ENCODE measurements around the gene NEK2. TPM values are rescaled to one million over a fixed set of nuclear protein-coding genes. Genes with fewer than 3 reads are reported as not detected.

NEK2 gene
- total RNA-seq, 1 donor from 2014 or later, result 0.26 TPM

DNA sequence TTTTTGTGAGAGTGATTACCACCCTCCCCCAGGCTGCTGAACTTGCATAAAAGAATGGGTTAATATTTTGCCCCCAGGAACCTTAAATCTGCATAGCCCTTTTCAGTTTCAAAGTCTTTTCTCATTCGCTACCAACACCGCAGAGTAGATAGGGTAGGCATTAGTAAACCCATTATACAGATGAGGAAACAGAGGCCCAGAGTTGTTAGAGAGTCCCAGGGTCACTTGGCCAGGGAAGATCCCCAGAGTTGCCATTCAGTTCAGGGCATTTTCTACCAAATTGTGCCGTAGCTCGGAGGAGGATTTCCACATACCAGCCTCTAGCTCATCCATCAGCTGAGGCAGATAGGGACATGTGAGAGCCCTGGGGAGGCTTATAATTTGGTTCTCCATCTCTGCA lies 40.5 kb downstream of the NEK2 start:
- no peak overlapping the region for H3K4me3 ChIP-seq (ENCODE audit: low read depth, low read length)
- TF ChIP-seq, protein P1, sequence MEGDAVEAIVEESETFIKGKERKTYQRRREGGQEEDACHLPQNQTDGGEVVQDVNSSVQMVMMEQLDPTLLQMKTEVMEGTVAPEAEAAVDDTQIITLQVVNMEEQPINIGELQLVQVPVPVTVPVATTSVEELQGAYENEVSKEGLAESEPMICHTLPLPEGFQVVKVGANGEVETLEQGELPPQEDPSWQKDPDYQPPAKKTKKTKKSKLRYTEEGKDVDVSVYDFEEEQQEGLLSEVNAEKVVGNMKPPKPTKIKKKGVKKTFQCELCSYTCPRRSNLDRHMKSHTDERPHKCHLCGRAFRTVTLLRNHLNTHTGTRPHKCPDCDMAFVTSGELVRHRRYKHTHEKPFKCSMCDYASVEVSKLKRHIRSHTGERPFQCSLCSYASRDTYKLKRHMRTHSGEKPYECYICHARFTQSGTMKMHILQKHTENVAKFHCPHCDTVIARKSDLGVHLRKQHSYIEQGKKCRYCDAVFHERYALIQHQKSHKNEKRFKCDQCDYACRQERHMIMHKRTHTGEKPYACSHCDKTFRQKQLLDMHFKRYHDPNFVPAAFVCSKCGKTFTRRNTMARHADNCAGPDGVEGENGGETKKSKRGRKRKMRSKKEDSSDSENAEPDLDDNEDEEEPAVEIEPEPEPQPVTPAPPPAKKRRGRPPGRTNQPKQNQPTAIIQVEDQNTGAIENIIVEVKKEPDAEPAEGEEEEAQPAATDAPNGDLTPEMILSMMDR (IDR thresholded peaks at IDR 0.05; ENCODE audit: insufficient read depth, low read length, severe bottlenecking), result no peak
- no peaks in the 10 kb centered on the region for H3K27me3 ChIP-seq (ENCODE audit: control insufficient read depth, insufficient read depth, low read length)
- FAIRE-seq (no peak), DNase-seq (ENCODE audit: low read depth) (no peak)
- no peaks in the 10 kb centered on the region for H3K36me3 ChIP-seq (ENCODE audit: control insufficient read depth, insufficient read depth, low read length)

DNA sequence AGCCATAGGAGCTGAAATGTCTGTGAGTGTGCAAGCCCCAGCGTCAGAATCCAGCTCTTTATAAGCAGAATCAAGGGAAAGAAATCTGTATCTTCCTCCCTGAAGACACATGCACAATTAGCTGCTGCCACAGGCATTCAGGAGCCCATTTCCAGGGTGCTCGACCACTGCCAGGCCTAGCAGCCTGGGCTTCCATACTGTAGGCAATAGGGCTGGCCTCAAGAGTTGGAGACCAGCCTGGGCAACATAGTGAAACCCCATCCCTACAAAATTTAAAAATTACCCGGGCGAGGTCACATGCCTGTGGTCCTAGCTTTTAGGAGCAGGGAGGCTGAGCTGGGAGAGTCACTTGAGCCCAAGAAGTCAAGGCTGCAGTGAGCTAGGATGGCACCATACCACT lies 41.0 kb downstream of the NEK2 start:
- TF ChIP-seq, protein P1 (IDR thresholded peaks at IDR 0.05; ENCODE audit: insufficient read depth, low read length, severe bottlenecking), result no peak
- Histone ChIP-seq H3K4me3 (ENCODE audit: low read depth, low read length) (no peak overlapping the region), H3K36me3 (ENCODE audit: control insufficient read depth, insufficient read depth, low read length) (no peaks in the 10 kb centered on the region), H3K27me3 (ENCODE audit: control insufficient read depth, insufficient read depth, low read length) (no peaks in the 10 kb centered on the region)
- DNase-seq (ENCODE audit: low read depth), result no peak
- FAIRE-seq, result no peak

DNA sequence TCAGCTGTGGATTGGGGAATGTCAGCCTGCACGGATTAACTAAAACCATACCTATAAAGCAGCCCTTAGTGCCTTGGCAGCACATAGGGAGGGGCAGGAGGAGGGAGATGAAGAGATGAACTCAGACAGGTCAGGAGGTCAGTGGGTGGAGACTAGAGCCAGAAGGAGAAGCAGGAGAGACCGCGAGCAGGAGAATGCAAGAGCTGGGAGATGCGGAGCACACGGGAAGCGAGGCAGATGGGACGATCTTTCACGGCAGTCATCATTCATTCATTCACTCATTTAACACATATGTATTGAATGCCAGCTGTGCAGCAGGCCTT lies 41.9 kb downstream of the NEK2 start:
- no peak for FAIRE-seq
- H3K4me3 ChIP-seq (ENCODE audit: low read depth, low read length), result no peak overlapping the region
- no peak for DNase-seq (ENCODE audit: low read depth)
- no peaks in the 10 kb centered on the region for H3K36me3 ChIP-seq (ENCODE audit: control insufficient read depth, insufficient read depth, low read length)
- TF ChIP-seq, protein P1 (IDR thresholded peaks at IDR 0.05; ENCODE audit: insufficient read depth, low read length, severe bottlenecking), result no peak
- H3K27me3 ChIP-seq (ENCODE audit: control insufficient read depth, insufficient read depth, low read length), result no peaks in the 10 kb centered on the region

DNA sequence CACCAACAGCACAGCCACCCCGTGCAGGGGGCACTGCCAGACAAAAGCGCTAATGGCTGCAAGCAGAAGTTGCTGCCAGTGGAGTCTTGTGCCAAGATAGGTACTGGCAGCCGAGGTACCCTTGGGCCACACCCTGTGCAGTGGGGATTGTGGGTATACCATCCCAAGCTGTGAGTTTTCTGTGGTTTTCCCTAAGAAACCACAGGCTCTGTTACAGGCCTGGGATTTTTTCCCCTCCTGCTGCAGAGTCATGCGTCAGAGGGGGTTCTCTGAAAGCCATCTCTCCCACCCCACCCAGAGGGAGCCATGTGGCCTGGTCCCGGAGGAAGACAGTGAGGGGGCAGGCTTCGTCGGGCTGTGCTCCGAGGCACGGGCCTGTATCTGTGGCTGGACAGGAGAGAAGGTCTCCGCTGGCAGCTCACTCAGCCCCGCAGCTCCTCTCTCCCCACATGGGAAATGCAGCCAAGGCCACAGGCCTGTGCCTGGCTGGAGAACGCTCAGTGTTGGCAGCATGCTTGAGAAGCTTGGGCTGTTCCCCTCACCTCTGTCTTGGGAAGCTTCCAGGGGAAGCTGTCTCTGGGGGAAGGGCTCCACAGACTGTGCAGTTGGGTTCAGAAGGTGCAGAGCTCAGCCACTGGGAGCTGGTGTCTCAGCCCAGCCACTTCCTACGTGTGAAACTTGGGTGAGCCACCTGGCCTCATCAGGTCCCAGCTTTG lies 42.5 kb downstream of the NEK2 start:
- no peaks in the 10 kb centered on the region for H3K36me3 ChIP-seq (ENCODE audit: control insufficient read depth, insufficient read depth, low read length)
- H3K4me3 ChIP-seq (ENCODE audit: low read depth, low read length), result no peak overlapping the region
- no peaks in the 10 kb centered on the region for H3K27me3 ChIP-seq (ENCODE audit: control insufficient read depth, insufficient read depth, low read length)
- TF ChIP-seq, protein P1 (IDR thresholded peaks at IDR 0.05; ENCODE audit: insufficient read depth, low read length, severe bottlenecking), result no peak
- FAIRE-seq, result no peak
- peak; percentile 34 for DNase-seq (ENCODE audit: low read depth)

DNA sequence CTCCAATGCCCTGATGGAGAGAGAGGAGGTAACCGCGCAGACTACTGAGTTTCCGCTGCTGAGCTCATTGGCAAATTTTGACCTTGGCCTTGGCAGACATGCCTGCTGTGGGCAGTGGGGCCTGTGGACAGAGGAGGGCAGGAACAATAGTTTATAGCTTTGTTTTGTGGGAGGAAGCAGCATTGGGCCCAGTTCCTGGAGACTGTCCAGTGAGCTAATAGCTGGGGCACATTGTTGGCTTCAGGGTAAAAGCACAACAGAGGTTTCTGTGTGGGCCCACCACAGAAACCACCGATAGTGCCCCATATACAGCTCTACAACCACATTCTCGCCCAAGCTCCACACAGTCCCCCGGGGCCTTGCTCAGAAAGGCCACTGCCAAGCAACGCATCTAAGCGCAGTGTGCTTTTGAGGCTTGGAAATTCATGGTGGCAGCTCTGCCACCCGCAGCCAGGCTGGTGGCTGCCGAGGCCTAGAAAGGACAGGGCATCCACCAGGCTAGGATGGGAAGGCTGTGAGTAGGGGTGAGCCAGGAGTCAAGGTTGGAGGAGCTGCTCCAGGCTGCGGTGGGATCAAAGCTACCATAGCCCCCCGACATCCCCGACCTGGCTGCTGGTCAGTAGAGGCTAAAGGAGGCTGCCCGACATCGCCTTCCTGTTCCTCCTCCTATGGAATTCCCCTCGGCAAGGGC lies 43.2 kb downstream of the NEK2 start:
- FAIRE-seq, result no peak
- no peak for DNase-seq (ENCODE audit: low read depth)
- TF ChIP-seq, protein P1 (IDR thresholded peaks at IDR 0.05; ENCODE audit: insufficient read depth, low read length, severe bottlenecking), result no peak
- no peaks in the 10 kb centered on the region for H3K36me3 ChIP-seq (ENCODE audit: control insufficient read depth, insufficient read depth, low read length)
- H3K27me3 ChIP-seq (ENCODE audit: control insufficient read depth, insufficient read depth, low read length), result no peaks in the 10 kb centered on the region
- no peak overlapping the region for H3K4me3 ChIP-seq (ENCODE audit: low read depth, low read length)
